GM21381 (cell line): ENCODE results near the gene TNFRSF25.
A peak's percentile ranks its signal among the peaks of the same experiment; 100 is the strongest.

Experiments used
- ATAC-seq: cut with Tn5 transposase; IDR thresholded peaks from one replicate; pipeline ENCODE4 v1.9.1; 2021; ENCODE audit warnings: mild to moderate bottlenecking, moderate library complexity; ENCODE audit not compliant: unreplicated experiment

The TNFRSF25 gene

DNA sequence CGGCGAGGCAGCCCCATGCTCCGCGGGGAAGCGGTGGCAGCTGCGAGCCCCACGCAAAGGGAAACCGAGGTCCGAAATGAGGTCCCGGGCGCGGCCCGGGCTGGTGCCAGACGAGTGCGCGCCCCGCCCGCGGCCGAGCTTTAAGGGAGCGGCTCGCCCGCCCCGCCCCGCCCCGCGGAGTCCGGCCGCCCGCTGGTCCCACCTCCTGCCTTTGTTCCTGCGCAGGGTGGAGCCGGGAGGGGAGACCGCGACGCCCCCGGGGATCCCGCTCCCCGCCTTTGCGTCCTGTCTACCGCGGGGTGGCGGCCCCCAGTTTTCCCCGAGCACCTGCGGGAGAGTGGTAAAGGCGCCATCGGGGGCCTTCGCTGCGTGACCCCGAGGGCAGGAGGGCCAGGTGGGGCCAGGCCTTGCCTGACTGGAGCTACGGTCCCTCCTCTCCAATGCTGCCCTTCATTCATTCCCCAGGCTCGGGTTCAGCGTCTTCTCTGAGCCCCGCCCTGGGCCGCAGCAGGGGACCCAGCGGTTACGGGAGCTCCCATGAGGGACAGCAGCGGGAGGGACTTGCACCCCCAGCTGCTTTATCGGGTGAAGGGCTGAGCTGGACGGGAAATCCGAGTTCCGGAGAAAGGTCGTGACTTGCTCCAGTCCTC is 46.0 kb downstream of the TNFRSF25 start, which contains the start of gene HES2:
TSS of gene HES2 (minus strand) at position 116 of the 650 bp plus-strand sequence. CDS start at position 17, 99 bp downstream.
- no peak for ATAC-seq

DNA sequence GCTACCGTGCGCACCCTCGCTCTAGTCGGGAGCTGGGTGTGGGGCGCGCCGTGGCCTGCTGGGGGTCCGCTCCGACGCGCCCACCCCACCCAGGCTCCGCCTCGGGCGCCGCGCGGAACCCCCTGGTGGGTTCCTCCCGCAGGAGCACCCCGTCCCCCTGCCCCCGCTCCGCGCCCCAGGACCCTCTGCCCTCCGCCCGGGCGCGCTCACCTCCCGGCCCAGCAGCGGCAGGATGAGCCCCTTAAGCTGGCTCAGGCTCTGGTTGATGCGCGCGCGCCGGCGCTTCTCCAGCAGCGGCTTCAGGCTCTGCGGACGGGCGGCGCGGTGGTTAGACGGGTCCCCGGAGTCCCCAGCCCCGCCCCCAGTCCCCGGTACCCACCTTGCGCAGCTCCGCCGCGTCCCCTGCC is 46.6 kb downstream of the TNFRSF25 start:
- ATAC-seq, result no peak

DNA sequence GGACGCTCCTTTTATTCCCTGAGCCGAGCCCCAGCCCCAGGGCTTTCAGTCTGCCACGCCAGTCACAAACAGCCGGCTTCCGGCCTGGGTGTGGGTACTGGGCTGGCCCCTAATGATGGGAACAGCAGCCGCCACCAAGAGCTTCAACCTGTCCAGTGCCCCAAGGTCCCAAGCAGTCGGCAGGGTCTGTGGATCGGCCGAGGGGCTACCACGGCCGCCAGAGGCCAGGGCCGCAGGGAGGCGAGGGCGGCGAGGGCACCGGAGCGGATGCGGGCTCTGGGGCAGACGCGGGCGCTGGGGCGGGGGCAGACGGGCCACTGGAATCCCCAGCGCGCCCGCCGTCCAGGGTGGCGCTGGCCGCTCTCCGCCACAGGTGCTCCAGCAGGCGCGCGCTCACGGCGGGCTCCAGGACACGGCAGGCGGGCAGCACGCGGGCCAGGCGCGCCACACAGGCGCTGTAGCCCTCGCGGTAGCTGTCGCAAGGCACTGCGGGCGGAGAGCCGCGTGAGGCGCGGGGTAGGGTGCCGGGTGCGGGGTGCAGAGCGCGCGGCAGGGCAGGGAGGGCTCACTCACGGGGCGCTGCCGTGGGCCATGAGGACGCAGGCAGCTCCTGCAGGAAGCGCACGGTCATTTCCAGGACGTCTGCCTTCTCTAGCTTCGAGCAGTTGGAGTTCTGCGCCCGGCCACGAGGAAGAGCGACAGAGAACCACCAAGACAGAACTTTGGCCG is 47.1 kb downstream of the TNFRSF25 start:
- ATAC-seq, result no peak

GRCh38 chr1:6417961-6418667 is 47.9 kb downstream of the TNFRSF25 start:
- ATAC-seq, result no peak

DNA sequence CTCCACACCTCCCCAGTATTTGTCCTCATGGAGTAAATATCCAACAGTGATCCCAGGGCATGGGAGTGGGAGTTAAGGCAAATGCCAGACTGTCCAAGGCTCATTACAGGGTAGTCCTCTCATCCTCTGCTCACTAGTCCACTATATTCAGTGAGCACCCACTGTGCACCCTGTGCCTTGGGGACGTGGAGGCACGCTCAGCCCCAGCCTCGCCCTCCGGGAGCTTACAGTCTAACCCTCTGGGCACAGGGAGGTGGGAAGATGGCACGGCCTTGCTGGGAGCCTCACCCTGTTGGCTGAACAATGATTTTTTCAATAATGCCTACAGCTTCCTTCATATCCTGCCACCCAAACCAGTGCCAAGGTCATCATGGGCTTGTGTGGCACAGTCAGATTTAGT is 49.1 kb downstream of the TNFRSF25 start:
- no peak for ATAC-seq

DNA sequence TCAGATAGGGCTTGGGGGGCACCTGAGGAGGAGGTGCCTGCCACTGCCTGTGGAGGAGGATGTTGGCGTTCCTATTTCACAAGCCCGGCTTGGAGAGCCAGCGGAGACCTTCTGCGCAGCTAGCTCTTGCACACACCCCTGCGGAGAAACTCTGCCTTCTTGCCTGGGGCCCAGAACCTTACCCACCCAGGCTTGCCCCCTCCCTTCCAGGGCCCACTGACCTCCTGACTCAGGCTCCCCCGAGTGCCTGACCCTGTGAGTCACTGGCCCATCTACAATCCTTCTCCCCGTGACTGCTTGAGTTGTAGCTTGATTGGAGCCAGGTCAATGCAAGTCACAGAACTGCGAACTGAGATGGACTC is 49.7 kb downstream of the TNFRSF25 start:
- ATAC-seq, result no peak

DNA sequence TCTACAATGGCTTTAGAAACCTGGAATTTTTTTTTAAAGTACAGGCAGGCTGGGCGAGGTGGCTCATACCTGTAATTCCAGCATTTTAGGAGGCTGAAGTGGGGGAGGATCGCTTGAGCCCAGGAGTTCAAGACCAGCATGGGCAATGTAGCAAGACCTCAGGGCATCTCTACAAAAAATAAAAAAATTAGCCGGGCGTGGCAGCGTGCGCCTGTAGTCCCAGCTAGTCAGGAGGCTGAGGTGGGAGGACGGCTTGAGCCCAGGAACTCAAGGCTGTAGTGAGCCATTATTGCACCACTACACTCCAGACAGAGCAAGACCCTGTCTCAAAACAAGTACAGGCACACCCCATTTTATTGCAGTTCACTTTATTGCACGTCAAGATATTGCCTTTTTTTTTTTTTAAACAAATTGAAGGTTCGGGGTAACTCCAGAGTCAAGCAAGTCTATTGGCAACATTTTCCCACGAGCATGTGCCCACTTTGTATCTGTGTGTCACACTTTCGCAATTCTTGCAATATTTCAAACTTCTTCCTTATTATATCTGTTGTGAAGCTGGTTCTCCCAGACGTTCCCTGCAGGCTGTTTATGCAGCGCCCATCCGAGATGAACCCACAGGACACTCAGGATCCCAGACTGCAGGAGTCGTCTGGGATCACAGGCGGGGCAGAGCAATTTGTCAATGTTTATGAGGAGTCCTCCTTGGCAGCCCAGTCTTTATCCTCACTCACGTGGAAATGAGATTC is 50.9 kb downstream of the TNFRSF25 start:
- ATAC-seq, result no peak

- peak; percentile 83 for ATAC-seq
Observed at GRCh38 chr1:6414443-6414844, 51.5 kb downstream of the TNFRSF25 start.

DNA sequence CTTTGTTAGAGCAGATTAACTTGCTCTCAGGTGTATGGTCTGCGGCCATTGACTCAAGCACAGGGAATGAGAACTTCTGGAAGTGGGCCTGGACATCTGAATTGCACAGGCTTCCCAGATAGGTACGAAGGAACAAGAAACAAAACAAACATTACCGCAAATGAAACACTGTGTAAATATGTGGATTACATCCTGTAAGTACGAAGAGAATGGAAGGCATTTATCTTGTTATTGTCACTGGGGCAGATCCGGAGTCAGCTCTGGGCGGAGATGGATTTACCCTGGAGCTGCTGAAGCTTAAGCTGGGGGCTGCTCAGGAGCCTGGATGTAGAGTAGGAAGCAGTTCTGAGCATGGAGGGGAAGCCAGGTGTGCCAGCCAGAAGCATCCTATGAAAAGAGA is 53.1 kb downstream of the TNFRSF25 start:
- no peak for ATAC-seq
